HG02759 (cell line): ENCODE measurements around the gene DNTT.
"Not testable (repeated sequence)": the region's sequence is repeated elsewhere in the genome, so short reads cannot be mapped to it uniquely, and the experiment has no call there.

Experiments used
- ATAC-seq: cut with Tn5 transposase; IDR thresholded peaks from one replicate; pipeline ENCODE4 v1.9.1; 2021; ENCODE audit warnings: mild to moderate bottlenecking, moderate library complexity; ENCODE audit not compliant: unreplicated experiment

DNTT gene

GRCh38 chr10:96305019-96305418, 785 bp downstream of the DNTT start:
- no peak for ATAC-seq

GRCh38 chr10:96306516-96306915, 2.3 kb downstream of the DNTT start:
- peak; percentile 61 for ATAC-seq

DNA sequence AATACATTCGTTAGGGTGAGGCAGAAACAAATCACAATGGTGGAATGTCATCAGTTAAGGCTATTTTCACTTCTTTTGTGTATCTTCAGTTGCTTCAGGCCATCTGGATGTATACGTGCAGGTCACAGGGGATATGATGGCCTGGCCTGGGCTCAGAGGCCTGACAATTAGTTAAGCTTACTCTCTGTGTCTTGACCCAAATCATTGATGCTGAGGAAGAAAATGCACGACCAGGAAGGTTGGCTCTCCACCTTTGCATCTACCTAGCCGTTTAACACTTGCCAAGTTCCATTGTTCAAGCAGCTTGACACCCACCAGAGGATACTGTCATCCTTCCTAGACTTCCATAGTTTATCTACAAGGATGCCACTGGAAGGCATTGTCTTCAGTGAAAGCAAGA, 4.6 kb downstream of the DNTT start:
- not testable (repeated sequence) for ATAC-seq

- ATAC-seq, result no peak
Observed at GRCh38 chr10:96309628-96310320, 5.5 kb downstream of the DNTT start.

- ATAC-seq, result no peak
Observed at GRCh38 chr10:96310321-96310669, 6.1 kb downstream of the DNTT start.

- ATAC-seq, result no peak
Observed at GRCh38 chr10:96311180-96311715, 7.0 kb downstream of the DNTT start.

DNA sequence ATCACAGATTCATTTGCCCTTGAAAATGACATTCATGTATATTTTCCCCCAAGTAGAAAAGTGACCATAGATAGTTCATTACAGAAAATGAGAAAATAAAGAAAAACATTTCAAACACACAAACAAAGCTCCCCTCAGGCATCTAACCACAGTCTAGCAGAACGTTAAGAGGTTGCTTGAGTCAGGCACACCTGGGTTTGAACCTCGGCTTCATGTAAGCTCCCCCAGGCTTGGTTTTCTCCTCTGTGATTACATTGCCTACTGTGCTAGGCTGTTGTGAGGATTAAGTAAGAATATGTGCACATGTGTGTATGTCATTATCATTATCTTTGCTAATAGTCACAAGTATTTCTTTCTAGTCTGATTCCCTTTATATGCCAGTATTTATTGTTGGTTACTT, 9.1 kb downstream of the DNTT start:
- ATAC-seq, result no peak

GRCh38 chr10:96317067-96317833, 13.0 kb downstream of the DNTT start:
- ATAC-seq, result no peak

DNA sequence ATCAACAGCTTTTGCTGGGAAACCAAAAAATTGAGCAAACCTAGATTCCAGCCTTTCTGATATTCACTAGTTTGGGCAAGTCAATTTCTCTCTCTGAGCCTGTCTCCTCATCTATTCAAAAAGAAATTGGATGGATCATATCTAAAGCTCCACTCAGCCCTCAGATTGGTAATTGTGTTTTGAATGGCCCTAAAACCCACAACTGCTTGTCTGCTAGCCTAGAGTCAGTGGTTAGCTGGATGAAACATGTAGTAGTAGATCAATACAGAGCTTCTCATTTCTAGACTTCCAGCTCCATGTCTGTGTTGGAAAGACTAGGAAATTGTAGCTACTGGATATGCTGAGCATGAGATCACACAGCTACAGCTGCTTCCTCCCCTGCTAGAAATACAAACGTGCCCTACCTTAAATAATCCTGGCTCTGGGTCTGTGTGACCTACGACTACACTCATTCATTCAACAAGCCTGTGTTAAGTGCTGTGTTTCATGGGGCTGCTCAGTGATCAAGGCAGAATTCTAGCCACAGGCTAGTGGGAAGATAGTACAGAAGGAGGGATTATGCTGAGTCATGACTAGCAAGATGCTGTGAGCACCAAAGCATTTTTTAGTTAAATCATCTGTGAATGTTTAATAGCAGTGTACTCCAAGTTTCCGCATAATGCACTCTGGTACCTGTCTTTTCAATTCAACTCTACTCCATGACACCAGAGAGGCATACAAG, 15.7 kb downstream of the DNTT start:
- no peak for ATAC-seq

GRCh38 chr10:96321822-96322221, 17.6 kb downstream of the DNTT start:
- no peak for ATAC-seq

DNA sequence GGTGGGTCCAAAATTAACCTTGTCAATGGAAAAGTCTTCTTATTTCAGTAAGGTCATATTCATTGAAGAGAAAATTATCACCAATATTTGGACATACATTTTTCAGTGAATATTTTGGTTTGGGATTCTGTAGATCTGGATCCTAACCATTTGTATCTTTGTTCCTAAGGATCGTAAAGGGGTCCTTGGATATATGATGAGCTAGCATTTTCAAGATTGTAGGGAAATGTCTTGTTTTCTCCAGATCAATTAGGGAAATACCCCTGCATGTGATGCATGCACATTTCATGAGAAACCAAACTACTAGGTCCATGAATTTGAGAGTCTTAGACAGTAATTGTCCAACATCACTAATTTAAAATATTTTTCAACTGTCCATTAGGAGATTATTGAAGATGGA, 18.0 kb downstream of the DNTT start:
- no peak for ATAC-seq

DNA sequence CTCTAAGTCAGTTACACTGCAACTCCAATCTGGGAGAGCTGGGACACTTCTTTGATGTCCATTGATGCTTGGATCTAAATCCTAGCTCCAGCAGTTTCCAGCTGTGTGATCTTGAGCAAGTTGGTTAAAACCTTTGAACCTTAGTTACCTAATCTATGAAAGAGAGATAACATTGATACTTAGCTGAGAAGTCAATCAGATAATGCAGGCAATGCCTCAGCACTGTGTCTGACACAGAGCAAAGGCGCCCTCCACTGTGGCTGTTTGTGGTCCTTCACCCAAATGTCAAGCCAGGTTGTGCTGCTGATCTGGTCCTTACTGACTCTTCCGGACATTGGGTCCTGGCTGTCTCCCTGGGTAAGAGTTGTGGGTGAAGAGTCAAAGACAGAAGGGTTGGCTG, 20.2 kb downstream of the DNTT start:
- ATAC-seq, result no peak

GRCh38 chr10:96325719-96326373, 21.6 kb downstream of the DNTT start:
- ATAC-seq, result peak; percentile 92

DNA sequence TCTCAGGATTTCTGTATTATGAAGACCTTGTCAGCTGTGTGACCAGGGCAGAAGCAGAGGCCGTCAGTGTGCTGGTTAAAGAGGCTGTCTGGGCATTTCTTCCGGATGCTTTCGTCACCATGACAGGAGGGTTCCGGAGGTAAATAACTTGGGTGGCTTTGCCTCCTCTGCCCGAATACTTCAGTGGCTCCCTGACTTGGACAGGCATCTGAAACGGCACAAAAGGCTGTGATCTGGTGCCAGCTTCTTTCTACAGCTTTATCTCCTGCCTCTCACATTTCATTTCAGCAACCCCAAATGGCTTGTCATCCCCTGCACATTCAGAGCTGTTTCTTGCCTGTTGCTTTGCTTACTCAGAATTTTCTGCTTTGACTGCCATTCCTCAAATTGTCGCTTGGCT, 23.2 kb downstream of the DNTT start:
- ATAC-seq, result no peak

- ATAC-seq, result no peak
Observed at GRCh38 chr10:96333101-96333500, 28.9 kb downstream of the DNTT start.

DNA sequence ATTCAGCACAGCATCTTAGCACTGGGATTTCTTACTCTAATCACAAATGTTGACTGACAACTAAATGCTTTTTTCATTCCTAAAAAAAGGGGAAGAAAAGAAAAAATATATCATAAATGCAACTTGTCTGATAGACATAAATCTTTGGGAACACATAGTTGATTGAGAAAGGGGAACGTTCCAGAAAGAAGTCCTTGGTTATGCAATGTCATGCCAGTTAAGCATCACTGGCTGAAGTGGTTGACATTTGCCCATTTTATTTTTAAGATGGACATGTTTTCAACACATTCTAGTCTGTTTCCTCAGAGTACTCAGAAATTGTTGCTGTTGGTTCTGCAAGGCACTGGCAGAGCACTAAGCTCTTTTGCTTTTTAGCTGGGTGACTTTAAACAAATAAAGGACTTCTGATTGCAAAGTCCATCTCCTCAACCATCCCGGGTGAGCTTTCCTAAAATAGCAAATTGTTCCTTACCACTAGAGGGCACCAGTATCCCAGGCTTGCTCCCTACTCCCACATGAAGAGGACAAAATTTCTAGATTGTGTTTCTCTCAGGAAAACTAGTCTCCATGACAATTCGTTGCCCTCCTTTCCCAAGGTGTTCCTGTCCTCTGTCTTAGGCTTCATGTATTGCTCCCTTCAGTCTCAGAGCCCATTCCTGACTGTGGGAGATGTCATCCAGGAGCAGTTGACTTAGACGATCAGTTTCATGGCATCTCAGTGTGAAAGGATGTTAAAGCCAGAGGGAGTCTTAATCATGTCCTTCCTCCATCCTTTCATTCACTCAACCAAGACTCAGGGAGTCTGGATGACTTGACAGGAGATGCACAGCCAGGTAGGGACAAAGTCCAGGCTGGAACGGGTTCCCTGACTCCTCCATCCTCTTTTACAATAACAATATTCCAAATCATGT, 30.6 kb downstream of the DNTT start:
- no peak for ATAC-seq

DNA sequence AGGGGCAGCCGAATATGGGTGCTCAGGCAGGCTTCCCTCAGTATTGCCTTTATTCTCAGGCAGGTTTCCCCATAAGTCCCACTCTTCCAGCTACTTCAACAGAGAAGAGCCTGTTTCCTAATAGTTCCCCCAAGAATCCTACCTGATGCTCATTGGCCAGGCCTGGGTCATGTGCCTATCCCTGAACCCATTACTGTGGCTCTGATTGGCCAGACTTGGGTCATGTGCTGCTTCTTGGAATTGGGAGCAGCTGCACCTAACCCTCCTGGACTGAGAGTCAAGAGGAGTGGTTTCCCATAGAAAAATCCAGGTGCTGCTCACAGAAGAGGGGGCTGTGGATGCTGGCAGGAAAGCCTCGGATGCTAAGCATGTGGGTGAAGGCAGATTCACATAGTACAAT, 32.9 kb downstream of the DNTT start:
- no peak for ATAC-seq

- ATAC-seq, result no peak
Observed at GRCh38 chr10:96338279-96338925, 34.2 kb downstream of the DNTT start.

DNA sequence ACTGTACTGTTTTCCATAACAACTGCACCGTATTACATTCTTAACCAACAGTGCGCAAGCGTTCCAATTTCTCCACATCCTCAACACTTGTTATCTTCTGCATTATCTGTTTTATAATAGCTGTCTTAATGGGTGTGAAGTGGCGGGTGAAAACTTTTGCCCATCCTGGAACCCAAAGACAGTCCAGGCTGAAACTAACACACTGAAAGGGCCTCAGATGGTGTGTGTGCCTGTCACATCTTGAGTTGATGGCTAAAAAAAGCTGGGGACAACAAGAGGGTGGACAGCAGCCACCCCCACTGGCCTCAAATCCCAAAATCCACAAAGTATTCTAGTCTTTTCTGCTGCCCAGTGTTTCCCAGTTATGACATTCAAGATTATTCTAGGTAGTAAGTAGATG, 35.1 kb downstream of the DNTT start:
- ATAC-seq, result no peak
